CD8-positive, alpha-beta memory T cell (primary cell): ENCODE measurements around the gene LBHD2. TPM values are rescaled to one million over a fixed set of nuclear protein-coding genes. Genes with fewer than 3 reads are reported as not detected.
"Not testable (repeated sequence)": the region's sequence is repeated elsewhere in the genome, so short reads cannot be mapped to it uniquely, and the experiment has no call there.

Experiments used
- CTCF ChIA-PET: fragments of 350-600 bp; sonication (Branson Sonifier 250); formaldehyde crosslinking; loops from one replicate; lab custom pipeline; 2021; ENCODE audit warnings: antibody characterized with exemption; lab: Charles Lee
- POLR2A ChIA-PET: fragments of 350-600 bp; sonication (Branson Sonifier 250); formaldehyde crosslinking; loops from one replicate; lab custom pipeline; 2021; ENCODE audit warnings: antibody characterized with exemption; lab: Charles Lee
- DNase-seq, 5 donors: peaks; one replicate each; pipeline versions ENCODE4 v3.0.0 to v3.0.0-alpha.2; 2020 to 2022; ENCODE audit warnings: mixed read lengths in 1 of 5
- H3K27ac ChIP-seq: one replicate; pipeline ENCODE4 v1.7.0; 2013; ENCODE audit warnings: low read depth, mild to moderate bottlenecking, low read length, moderate library complexity
- H3K27me3 ChIP-seq: 2 replicates; pipeline ENCODE4 v1.7.0; 2013; ENCODE audit warnings: low read length, mild to moderate bottlenecking; ENCODE audit not compliant: insufficient read depth, poor library complexity, severe bottlenecking
- H3K36me3 ChIP-seq: 2 replicates; pipeline ENCODE4 v1.7.0; 2013; ENCODE audit warnings: mild to moderate bottlenecking, low read length, moderate library complexity; ENCODE audit not compliant: insufficient read depth
- H3K4me1 ChIP-seq: 2 replicates; pipeline ENCODE4 v1.7.0; 2013; ENCODE audit warnings: mild to moderate bottlenecking, low read length, moderate library complexity; ENCODE audit not compliant: insufficient read depth
- H3K4me3 ChIP-seq: 2 replicates; pipeline ENCODE4 v1.7.0; 2013; ENCODE audit warnings: mild to moderate bottlenecking, low read length
- H3K9me3 ChIP-seq: 2 replicates; pipeline ENCODE4 v1.7.0; 2013; ENCODE audit warnings: mild to moderate bottlenecking, low read length
- H3K27ac Mint-ChIP-seq, 8 donors: one replicate each; pipeline ENCODE4 v1.8.0; 2020 to 2021; ENCODE audit warnings: mixed read lengths in 8 of 8, mild to moderate bottlenecking in 6 of 8, inconsistent platforms in 3 of 8, moderate library complexity in 3 of 8
- H3K27me3 Mint-ChIP-seq, 2 donors: one replicate each; pipeline ENCODE4 v1.8.0; 2020 to 2021; ENCODE audit warnings: mixed read lengths in 2 of 2, mild to moderate bottlenecking in 1 of 2, moderate library complexity in 1 of 2
- H3K36me3 Mint-ChIP-seq, 3 donors: one replicate each; pipeline ENCODE4 v1.8.0; 2020 to 2021; ENCODE audit warnings: mixed read lengths in 3 of 3, inconsistent platforms in 1 of 3, mild to moderate bottlenecking in 1 of 3
- H3K4me1 Mint-ChIP-seq, 3 donors: one replicate each; pipeline ENCODE4 v1.8.0; 2020 to 2021; ENCODE audit warnings: mixed read lengths in 3 of 3, inconsistent platforms in 1 of 3, mild to moderate bottlenecking in 1 of 3
- H3K4me3 Mint-ChIP-seq, 7 donors: one replicate each; pipeline ENCODE4 v1.8.0; 2020 to 2021; ENCODE audit warnings: mixed read lengths in 7 of 7, mild to moderate bottlenecking in 6 of 7, moderate library complexity in 4 of 7, inconsistent platforms in 2 of 7
- H3K9me3 Mint-ChIP-seq, 5 donors: one replicate each; pipeline ENCODE4 v1.8.0; 2020 to 2022; ENCODE audit warnings: mixed read lengths in 5 of 5, mild to moderate bottlenecking in 3 of 5, moderate library complexity in 2 of 5, inconsistent platforms in 1 of 5
- polyA plus RNA-seq: library from polyadenylated mRNA; unstranded; fragments of 300-500 nt; fragmentation: Illumina TruSeq; gene quantifications from one replicate; pipeline ENCODE4 v1.2.3, GENCODE V29; 2021
- total RNA-seq, 2 experiments: library from RNA; stranded (reverse); gene quantifications; one replicate each; pipeline ENCODE4 v1.2.3, GENCODE V29; 2021

The LBHD2 gene
- total and polyA plus RNA-seq, 3 experiments from 2014 or later = not detected

DNA sequence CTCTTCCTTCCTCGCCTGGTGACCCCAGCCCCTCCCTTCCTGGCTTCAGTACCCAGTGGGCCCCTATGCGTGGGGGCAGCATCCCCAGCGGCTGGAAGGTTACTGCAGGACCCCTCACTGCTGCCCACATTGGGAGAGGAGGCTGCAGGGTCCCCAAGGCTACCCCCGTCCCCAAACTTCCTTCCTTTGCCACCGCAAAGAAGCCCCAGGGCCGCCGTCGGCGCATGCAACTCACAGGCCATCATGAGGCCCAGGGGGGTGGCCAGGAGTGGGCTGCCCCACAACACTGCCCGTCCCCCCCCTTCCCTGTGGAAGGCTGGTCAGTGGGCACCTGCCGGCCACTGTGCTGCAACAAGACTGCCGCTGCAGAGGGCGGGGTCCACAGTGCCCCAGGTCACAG, 29.8 kb downstream of the LBHD2 start:
- CTCF ChIA-PET = no interaction called here
- no peaks in the 10 kb centered on the region for H3K9me3 ChIP-seq
- Mint-ChIP-seq H3K36me3 (no peaks in the 10 kb centered on the region), H3K9me3 (no peaks in the 10 kb centered on the region), H3K4me1 (peaks cover 6 to 13% (median 8%) of the 10 kb centered on the region in 3 donors), H3K27me3 (peaks cover 5% of the 10 kb centered on the region in 2 donors), H3K27ac (no peak overlapping the region), H3K4me3 (no peak overlapping the region)
- H3K4me1 ChIP-seq = no peaks in the 10 kb centered on the region
- H3K36me3 ChIP-seq = no peaks in the 10 kb centered on the region
- no peaks in the 10 kb centered on the region for H3K27me3 ChIP-seq
- POLR2A ChIA-PET = no interaction called here
- H3K27ac ChIP-seq = no peak overlapping the region
- no peak for DNase-seq
- H3K4me3 ChIP-seq = no peak overlapping the region

DNA sequence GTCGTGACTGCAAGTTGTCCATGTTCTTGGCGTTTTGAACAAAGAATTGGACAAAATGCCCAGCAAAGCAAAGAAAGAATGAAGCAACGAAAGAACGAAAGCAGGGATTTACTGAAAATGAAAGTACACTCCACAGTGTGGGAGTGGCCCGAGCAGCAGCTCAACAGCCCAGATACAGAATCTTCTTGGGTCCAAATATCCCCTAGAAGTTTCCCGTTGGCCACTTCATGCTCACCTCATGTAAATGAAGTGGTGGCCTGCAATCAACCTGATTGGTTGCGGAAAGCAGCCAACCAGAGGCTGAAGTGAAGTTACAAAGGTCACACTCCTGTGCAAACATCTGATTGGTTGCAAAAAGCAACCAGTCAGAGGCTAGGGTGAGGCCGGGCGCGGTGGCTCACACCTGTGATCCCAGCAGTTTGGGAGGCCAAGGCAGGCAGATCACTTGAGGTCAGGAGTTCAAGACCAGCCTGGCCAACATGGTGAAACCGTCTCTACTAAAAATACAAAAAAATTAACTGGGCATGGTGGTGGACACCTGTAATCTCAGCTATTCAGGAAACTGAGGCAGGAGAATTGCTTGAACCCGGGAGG, 31.2 kb downstream of the LBHD2 start:
- Mint-ChIP-seq H3K27me3 (peaks cover 11 to 13% of the 10 kb centered on the region in 2 donors), H3K4me1 (peaks cover 6 to 13% (median 8%) of the 10 kb centered on the region in 3 donors), H3K27ac (peak overlapping the region in 3 of 8 donors; percentile 18 to 82 (median 31)), H3K4me3 (peak overlapping the region in 6 of 7 donors; percentile 3 to 79 (median 66))
- DNase-seq, H3K27me3 ChIP-seq, H3K36me3 ChIP-seq, H3K4me1 ChIP-seq, H3K4me3 ChIP-seq, POLR2A ChIA-PET, H3K36me3 Mint-ChIP-seq, H3K9me3 ChIP-seq, H3K9me3 Mint-ChIP-seq: not testable (repeated sequence)
- CTCF ChIA-PET = interaction anchor here (1.3 kb wide), 1 partner anchor 10 kb away, joined by 3 read pairs; no protein-coding TSS in a partner anchor
- peak overlapping the region; percentile 33 for H3K27ac ChIP-seq

DNA sequence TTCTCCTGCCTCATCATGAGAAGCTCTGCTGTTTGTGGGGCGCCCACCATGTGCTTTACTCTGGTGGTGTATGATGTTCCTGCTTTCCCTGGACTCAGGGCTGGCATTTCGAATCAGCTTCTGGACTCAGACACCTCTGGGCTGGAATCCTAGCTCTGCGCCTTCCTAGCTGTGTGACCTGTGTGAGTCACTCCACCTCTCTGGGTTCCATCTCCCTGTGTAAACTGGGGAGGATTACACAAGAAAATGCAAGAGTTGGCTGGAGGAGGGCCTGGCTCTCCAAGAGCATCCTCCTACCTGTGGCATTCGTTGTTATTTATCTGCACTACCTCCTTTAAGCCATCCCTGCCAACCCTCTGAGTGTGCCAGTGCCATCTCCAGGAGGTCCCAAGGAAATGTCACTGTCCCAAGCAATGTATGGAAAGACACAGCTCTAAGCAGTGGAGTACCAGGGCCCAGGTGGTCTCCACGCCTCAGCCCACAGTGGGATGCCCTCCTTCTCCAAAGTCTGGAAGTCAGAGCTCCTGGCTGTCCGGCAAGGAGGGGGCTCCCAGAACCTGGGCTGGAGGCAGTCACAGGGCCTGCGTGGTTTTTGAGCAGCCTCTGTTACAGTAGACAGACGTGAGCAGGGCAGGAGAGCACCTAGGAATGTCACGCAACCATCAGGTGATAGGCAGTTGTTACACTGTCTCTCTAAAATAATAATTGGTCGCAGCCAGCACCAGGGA, 32.0 kb downstream of the LBHD2 start:
- Mint-ChIP-seq H3K27ac (no peak overlapping the region), H3K27me3 (peaks cover 13 to 18% of the 10 kb centered on the region in 2 donors), H3K36me3 (no peaks in the 10 kb centered on the region), H3K4me3 (peak overlapping the region in 3 of 7 donors; percentile 5 to 57 (median 32)), H3K4me1 (peaks cover 6 to 13% (median 8%) of the 10 kb centered on the region in 3 donors), H3K9me3 (no peaks in the 10 kb centered on the region)
- Histone ChIP-seq H3K4me3 (no peak overlapping the region), H3K4me1 (no peaks in the 10 kb centered on the region), H3K27ac (no peak overlapping the region), H3K27me3 (no peaks in the 10 kb centered on the region), H3K9me3 (no peaks in the 10 kb centered on the region), H3K36me3 (no peaks in the 10 kb centered on the region)
- ChIA-PET CTCF (interaction anchor here (1.3 kb wide), 1 partner anchor 11 kb away, joined by 3 read pairs; no protein-coding TSS in a partner anchor), POLR2A (no interaction called here)
- DNase-seq = no peak

DNA sequence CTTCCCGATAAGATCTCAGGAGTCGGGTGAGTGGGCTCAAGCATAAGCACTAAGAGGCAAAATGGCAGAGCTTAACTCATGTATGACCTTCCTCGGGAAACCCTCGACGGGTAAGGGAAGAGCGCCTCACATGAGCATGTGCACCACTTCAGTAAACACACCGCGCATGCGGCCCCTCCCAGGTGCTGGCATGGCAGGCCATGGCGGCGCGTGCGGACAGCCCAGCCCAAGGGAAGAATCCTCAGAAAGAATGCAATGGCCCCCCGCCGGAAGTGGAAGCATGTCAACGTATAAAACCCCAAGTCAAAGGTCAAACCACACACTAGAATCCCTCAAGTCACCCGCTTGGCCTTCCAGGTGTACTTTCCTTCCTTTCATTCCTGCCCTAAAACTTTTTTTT, 32.6 kb downstream of the LBHD2 start:
- POLR2A ChIA-PET = no interaction called here
- Histone ChIP-seq H3K4me3 (no peak overlapping the region), H3K27ac (no peak overlapping the region), H3K36me3 (no peaks in the 10 kb centered on the region), H3K27me3 (no peaks in the 10 kb centered on the region), H3K4me1 (no peaks in the 10 kb centered on the region), H3K9me3 (no peaks in the 10 kb centered on the region)
- Mint-ChIP-seq H3K9me3 (no peaks in the 10 kb centered on the region), H3K36me3 (no peaks in the 10 kb centered on the region), H3K27me3 (peaks cover 16 to 19% of the 10 kb centered on the region in 2 donors), H3K27ac (no peak overlapping the region), H3K4me1 (peaks cover 6 to 13% (median 8%) of the 10 kb centered on the region in 3 donors), H3K4me3 (no peak overlapping the region)
- no peak for DNase-seq
- CTCF ChIA-PET = interaction anchor here (3.6 kb wide), 1 partner anchor 11 kb away, joined by 12 read pairs; no protein-coding TSS in a partner anchor

DNA sequence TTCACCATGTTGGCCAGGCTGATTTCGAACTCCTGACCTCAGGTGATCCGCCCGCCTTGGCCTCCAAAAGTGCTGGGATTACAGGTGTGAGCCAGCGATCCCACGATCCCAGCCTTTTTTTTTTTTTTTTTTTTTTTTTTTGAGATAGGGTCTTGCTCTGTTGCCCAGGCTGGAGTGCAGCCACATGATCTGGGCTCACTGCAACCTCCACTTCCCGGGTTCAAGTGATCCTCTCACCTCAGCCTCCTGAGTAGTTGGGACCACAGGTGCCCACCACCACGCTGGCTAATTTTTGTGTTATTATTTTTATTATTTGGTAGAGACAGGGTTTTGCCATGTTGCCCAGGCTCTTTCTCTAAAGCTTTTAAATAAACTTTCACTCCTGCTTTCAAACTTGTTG, 33.5 kb downstream of the LBHD2 start:
- H3K4me1 Mint-ChIP-seq = peaks cover 6 to 13% (median 8%) of the 10 kb centered on the region in 3 donors
- H3K27ac Mint-ChIP-seq, H3K9me3 ChIP-seq, H3K36me3 ChIP-seq, H3K4me3 Mint-ChIP-seq, H3K9me3 Mint-ChIP-seq, H3K36me3 Mint-ChIP-seq, H3K27ac ChIP-seq, H3K27me3 ChIP-seq, POLR2A ChIA-PET, H3K4me3 ChIP-seq, DNase-seq, H3K4me1 ChIP-seq: not testable (repeated sequence)
- H3K27me3 Mint-ChIP-seq = peaks cover 19 to 20% of the 10 kb centered on the region in 2 donors
- CTCF ChIA-PET = interaction anchor here (3.6 kb wide), 1 partner anchor 12 kb away, joined by 12 read pairs; no protein-coding TSS in a partner anchor

DNA sequence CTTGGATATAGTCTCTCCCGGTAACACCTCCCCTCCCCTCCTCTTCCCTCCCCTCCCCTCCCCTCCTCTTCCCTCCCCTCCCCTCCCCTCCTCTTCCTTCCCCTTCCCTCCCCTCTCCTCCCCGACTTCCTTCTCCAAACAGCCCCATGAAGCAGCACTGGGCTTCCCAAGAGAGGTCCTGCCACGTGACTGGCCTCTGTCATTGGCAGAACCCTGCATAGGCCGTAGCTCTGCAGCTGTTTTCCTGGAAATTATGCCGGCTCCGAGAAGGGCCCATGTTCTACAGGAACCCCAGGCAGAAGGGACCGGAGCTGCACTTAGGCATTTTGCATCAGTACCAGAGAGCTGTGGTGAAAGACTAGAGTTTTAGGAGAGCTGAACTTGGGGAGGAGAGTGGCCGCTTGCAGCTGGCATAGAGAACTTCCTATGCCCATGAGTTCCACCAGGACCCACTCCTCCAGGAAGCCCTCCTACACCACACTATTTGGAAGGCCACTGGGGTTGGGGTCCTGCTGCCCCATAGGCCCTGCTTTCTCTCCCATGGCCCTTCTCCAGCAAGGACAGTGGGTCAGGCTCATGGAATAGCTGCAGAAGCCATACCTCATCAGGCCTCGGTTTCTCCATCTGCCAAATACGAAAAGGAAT, 34.1 kb downstream of the LBHD2 start:
- Mint-ChIP-seq H3K4me1 (peaks cover 6 to 13% (median 8%) of the 10 kb centered on the region in 3 donors), H3K9me3 (no peaks in the 10 kb centered on the region), H3K27ac (no peak overlapping the region), H3K27me3 (peaks cover 19 to 20% of the 10 kb centered on the region in 2 donors), H3K36me3 (no peaks in the 10 kb centered on the region), H3K4me3 (no peak overlapping the region)
- H3K9me3 ChIP-seq = no peaks in the 10 kb centered on the region
- peaks cover 4% of the 10 kb centered on the region for H3K27me3 ChIP-seq
- peaks cover 7% of the 10 kb centered on the region for H3K4me1 ChIP-seq
- H3K36me3 ChIP-seq = no peaks in the 10 kb centered on the region
- POLR2A ChIA-PET = no interaction called here
- no peak for DNase-seq
- CTCF ChIA-PET = interaction anchor here (3.6 kb wide), 1 partner anchor 13 kb away, joined by 12 read pairs; no protein-coding TSS in a partner anchor
- peak overlapping the region; percentile 79 for H3K27ac ChIP-seq
- no peak overlapping the region for H3K4me3 ChIP-seq

DNA sequence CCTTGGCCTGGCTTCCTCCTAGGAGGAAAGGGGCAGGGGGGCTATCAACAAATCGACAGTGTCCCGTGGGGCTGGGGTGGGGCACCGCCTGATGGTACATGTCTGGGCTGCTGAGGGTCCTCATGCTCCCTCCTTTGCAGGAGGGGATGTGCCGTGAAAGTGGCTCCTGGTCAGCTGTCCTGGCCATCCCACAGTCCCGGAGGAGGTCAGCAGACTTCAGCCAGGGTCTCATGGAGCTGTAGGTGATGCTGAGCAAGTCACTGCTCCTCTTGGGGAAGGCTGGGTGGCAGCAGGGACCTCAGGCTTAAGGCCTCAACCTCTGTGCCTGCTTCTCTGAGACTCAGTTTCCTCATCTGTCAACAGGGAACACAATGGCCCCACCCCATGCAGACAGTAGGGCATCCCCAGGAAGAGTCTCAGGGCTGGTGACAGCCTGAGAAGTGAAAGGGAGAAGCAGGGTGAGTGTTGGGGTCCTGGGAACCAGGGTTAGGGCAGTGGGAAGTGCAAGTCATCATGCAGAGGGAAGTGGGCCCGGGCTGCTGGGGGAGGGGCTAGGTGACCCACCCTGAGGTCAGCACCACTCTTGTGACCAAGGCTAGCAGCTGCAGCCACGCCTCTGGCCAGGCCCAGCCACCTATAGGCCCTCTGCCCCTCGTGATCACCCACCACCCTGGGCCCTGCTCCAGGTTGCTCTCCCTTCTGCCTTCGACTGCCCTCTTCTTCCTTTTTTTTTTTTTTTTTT, 34.8 kb downstream of the LBHD2 start:
- Mint-ChIP-seq H3K4me3 (no peak overlapping the region), H3K36me3 (no peaks in the 10 kb centered on the region), H3K27ac (no peak overlapping the region), H3K9me3 (no peaks in the 10 kb centered on the region), H3K27me3 (peaks cover 19 to 20% of the 10 kb centered on the region in 2 donors), H3K4me1 (peaks cover 6 to 13% (median 8%) of the 10 kb centered on the region in 3 donors)
- H3K27ac ChIP-seq = peak overlapping the region; percentile 79
- DNase-seq = no peak
- H3K36me3 ChIP-seq = no peaks in the 10 kb centered on the region
- no peak overlapping the region for H3K4me3 ChIP-seq
- CTCF ChIA-PET = interaction anchor here (3.6 kb wide), 1 partner anchor 14 kb away, joined by 12 read pairs; no protein-coding TSS in a partner anchor
- H3K9me3 ChIP-seq = no peaks in the 10 kb centered on the region
- H3K4me1 ChIP-seq = peaks cover 7% of the 10 kb centered on the region
- peaks cover 4% of the 10 kb centered on the region for H3K27me3 ChIP-seq
- POLR2A ChIA-PET = no interaction called here
